ENCODE data around the gene PIK3C3.

Gene PIK3C3

DNA sequence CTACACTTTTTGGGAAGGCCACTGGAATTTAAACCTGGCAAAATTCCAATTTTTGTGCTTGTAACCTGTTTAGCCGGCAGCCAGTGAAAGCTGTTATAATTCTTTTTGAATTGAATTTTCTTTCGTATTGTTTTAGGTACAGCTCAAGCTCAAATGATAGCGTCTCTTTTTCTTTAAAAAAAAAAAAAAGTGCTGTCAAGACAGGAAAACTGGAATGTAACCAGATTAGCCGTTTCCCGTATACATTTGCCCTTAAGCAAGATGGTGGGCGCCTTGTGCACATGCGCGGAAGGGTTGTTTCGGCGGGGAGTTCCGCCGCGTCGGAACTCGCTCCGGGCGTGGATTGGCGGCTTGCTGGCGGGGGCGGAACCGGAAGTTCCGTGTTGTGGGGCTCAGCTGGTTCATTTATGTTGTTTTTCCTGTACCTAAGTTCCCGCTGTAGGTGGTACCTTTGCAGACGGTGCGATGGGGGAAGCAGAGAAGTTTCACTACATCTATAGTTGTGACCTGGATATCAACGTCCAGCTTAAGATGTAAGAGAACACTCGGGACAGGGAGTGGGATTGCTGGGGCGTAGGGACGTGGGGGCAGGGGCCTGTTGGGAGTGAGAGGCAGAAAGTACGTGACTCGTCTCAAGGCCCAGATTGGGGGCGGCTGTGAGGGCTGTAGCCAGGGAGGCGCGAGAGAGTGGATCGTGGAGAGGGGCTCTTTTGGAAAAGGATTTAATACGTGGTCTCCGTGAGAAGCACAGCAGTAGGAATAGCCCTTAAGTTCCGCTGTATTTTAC is at the start of gene PIK3C3:
TSS of gene PIK3C3 (plus strand) at position 408 of the 787 bp plus-strand sequence. CDS start at position 466, 58 bp downstream.
- DNase-seq, result peak; percentile 38 to 91

DNA sequence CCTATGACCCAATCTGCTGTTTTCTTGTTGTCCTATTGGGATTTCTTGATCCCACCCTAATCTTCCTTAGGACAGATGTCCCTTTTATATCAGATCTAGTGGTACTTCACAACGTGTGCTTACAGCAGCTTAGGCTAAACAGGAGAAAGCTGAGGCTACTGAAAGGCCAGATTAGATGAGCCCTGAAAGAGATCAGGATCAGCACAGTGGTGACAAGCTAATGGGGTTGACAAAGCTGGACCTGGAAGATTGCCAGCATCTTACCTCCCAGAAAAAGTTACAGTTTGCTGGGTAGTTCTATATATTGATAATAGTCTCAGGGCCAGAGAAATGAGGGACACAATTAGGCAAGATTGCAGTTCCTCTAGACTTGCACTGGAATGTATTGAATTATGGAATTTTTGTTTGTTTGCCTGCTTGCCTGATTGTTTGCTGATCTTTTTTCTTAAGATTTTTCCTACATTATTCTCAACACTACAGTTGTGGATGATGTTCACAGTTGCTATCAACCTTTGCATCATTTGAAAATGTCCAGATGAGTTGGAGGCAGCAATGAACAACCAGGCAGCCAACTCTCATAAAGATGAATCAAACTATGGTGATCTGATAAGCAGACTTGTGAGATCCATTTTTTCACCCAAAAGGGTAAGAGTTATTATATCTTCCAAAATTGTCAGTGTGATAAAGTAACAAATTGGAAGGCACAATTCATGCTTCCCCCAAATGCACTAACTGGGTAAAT is 49.1 kb upstream of the PIK3C3 start:
- DNase-seq, result no peak

DNA sequence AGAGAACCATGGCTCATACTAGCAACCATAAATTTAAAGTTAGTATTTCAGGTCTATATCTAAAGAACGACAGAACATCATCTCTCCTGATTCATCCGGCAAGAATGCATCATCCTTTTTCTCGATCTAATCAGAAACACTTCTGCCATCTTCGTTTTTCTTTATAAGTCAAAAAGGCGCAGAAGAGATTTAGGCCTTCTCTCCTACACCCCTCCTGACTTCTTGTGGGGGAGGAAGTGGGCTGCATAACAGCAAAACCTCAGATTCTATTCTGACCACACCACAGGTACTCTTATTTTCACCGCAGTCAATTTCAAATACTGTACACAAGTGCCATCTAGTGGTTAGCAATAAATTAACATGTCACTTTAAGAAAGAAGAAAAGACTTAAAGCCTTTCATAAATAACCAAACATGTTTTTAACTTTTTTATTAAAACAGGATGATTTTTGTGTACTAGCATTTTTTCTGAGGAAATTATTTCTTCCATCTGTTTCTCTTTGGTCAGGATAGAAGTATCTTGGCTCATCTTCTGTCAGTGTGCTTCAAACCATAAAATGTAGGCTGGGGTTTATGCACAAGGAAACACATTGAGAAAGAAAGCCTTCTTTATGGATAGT is 48.4 kb upstream of the PIK3C3 start:
- no peak for DNase-seq

DNA sequence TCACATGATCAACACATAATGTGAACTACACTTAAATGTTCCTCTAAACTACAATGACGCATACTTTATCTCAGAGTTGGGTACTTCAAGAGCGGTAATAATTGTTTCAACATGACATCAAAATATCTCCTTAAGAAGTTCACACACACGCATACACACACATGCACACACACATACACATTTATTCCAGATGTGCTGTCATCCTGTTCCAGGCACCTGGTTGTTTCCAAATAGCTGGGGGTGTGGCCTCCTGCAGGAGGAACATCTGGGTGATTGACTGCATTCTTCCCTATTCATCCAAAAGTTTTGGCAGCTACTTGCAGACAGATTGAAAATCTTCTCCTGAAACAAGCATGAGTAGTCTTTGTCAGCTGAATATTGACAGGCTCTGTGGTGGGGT is 37.9 kb upstream of the PIK3C3 start:
- no peak for DNase-seq

DNA sequence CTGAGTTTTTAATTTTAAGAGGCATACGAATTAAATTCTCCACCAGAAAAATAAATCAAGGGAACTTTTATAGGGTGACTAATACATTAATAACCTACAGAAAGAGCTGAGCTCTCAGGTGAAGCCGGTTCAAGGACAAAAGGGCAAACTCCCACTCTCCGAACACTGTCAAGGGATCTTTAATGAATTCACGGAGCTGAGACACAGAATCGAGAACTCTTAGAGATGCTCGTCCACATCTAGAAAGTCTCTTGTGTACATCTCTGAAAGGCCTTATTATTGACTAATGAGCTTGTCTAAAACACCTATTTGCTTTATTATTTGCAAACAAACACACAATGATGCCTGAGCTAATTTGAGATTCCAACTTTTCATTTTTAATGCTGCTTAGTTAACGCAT is 33.3 kb upstream of the PIK3C3 start:
- no peak for DNase-seq

DNA sequence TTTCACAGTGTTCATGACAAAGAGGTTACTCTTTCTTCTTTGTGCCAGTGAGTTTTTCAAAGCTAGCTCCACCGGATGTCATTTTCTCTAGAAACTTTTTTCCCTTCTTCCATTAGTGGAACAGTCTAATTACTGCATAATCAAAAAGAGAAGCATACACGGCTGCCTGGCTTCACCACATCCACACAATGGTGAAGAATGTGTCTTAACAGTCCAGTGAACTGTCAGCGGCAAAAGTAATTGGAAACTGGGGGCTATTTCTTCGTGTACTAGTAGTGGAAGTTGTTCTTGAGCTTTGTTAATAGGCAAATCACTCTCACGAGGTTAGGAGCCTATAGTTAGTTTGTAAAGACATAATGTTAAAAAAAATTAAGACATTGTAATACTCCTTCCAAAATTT is 32.9 kb upstream of the PIK3C3 start:
- DNase-seq, result no peak

DNA sequence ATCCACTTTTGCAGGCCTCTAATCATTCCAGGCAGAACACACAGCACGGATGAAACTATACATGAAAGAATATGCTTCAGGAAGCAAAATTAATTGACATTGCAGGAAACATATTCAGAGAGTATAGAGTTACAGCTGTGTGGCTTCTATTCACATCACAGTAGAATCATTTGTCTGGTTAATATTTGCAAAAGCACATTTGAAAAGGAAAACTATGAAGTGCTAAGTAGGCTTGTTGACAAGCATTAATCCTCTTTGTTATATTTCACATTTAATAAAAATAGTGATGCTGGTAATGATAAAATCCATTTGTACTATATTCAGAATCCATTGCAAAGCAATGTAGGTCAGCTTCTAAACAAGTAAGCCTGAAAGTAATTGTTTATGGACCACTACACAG is 32.2 kb upstream of the PIK3C3 start:
- no peak for DNase-seq

DNA sequence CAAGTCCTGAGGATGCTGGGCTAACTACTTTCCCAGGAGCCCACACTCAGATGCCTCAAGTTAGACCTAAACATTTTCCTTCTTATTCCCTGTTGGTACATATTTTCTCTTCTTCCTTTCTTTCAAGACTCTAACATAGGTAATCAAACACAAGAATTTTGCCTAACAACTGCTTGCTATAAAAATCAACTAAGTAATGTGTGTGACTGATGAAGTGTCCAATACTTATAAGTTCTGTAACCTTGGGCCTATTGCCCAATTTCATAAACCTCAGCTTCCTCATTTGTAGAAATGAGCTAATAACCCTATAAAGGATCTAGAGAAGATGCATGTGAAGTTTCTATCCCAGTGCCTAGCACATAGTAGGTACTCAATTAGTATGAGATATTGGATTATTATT is 31.6 kb upstream of the PIK3C3 start:
- DNase-seq, result no peak

DNA sequence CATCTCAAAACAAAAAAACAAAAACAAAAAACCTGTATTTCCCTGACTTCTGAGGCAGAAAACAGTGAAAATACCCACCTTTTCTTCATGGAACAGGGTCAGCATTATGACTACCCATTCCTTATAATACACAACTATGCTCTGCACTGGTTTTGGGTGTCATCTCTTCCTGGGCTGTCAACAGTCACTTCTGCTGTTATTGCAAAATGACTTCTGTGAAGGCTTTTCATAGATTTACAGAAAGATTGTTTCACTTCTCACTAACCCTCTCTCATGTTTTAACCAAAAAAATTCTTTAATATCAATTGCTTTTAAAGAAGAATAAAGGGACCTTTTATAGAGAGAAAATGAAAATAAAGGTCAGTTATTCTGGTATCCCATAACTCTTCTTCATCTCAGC is 26.5 kb upstream of the PIK3C3 start:
- DNase-seq, result no peak

DNA sequence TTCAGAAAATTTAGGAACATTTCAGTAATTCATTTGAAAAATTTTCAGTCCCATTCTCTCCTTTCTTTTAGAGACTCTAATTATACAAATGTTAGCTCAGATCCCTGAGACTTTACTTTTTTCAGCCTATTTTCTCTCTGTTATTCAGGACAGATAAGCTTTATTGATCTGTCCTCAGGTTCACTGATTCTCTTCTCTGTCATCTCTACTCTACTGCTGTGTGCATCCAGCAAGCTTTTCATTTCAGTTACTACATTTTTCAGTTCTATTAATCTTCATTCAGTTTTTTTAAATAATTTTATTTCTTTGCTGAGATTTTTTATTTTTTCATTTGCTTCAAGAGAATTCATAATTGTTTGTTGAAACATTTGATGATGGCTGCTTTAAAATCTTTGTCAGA is 22.1 kb upstream of the PIK3C3 start:
- no peak for DNase-seq

DNA sequence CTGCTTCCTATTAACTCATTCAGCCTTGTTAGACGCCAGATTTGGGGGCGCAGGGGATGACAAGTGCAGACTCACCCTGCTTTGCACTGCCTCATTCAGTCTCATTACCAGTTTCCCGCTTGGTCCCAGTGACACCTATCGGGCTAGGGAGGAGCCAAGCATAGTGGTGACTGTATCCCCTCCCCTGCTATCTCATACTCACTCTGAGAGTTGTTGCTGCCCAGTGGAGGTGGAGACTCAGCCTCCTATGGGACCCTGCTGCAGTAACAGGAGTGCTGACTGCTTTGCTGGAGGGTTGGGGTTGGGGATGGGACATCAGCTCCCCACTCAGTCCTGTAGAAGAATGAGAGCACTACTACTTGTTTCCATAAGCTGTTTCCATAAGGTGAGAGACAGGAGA is 21.3 kb upstream of the PIK3C3 start:
- no peak for DNase-seq

DNA sequence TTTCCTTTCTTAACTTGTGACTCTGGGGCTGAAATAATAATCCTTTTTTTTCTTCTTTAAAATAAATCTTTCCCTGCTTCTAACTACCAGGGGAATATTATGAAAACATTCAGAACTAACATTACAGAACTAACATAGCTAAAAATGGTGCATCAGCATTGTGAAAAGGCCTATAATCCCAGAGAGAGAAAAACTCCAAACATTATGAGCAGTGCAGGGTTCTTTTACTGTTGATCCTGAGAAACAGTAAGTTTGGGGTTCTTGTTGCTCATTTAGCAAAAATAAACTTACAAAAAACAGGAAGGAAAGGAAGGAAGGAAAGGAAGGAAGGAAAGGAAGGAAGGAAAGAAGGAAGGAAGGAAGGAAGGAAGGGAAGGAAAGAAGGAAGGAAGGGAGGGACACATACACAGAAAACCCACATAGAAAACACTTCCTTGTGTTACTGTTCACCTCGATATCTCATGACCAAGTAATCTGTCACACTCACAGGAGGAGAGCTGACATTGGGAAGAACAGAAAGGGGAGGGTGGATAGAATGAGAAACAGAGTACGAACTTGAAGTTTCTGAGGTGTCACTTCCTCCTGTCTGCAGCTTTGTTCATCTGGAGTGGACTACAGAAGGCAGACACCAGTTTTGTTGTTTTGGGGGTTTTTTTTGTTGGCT is 18.4 kb upstream of the PIK3C3 start:
- DNase-seq, result no peak

DNA sequence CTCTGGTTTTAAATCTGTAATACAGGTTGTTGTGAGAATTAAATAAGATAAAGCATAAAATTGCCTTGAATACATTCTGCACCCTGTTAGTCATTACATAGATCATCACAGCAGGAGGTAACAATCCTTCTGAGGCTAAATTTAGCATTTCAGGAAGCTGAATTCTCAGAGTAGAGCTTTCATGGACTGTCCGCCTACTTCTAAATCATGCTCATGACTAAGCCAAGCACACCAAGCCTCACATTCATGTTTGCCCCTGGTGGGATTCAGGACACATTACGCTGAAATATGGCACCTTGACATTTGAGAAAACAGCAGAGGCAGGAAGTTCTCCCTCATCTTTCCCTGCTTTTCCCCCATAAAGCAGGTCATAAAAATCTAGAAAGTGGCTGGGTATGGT is 16.6 kb upstream of the PIK3C3 start:
- no peak for DNase-seq

DNA sequence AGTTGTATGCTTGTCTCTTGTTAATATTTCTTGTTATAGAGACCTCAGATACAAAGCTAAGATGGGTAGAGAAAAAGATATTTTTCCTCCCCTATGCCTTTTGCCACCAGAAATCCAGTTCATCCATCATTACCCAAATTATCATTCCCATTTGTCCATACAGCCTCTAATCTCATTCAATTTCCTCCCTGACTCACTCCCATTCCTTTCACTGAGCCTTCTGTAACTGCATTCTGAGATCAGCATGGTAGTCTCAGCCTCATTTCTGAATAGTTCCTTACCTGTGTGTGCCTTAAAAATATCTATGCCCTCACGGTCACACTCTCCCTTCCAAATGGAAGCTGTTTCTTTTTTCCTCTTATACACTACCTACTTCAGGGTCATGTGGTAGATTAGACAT is 15.7 kb upstream of the PIK3C3 start:
- DNase-seq, result no peak

DNA sequence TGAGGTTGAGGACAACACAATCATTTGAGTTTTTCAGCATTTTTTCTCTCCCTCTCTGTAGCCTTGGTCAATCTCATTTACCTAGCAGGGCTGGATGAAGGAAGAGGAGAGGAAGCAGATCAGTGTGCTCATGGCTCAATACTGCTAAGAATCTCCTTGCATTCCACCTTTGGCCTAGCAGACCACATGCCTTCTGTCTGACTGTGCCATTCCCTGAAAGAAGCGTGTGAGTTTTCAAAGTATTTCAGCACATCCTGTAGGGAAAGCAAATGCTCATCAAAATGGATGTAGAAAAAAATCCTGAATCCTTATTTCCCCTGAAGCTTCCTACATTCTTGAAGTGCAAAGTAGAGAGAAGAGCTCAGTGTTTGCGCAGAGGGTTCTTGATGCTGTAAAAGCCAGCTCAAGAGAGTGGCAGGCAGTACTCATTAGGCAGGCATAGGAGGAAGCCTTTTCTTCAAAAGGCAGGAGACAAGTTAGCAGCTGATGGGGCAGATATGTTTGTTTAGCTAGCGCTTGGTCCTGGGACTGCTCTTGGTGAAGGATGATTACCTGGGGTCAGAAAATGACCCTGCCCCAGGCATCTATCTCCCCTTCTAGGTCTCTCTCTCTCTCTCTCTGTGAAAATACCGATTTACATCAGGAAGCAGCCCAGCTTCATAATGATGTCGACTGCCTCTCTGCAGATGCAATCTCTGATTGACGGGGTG is 14.4 kb upstream of the PIK3C3 start:
- no peak for DNase-seq

DNA sequence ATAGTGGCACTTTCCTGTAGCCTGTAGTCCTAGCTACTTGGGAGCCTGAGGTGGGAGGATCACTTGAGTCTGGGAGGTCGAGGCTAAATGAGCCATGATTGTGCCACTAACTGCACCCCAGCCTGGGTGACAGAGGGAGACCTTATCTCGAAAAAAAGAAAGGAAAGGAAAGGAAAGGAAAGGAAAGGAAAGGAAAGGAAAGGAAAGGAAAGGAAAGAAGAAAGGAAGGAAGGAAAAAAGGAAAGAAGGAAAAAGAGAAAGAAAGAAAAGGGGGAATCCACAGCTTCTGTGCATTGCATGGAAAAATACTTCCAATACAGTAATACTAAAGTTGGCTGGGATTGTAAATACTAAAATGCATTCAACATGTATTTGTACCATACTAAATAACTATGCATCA is 12.8 kb upstream of the PIK3C3 start:
- DNase-seq, result no peak

DNA sequence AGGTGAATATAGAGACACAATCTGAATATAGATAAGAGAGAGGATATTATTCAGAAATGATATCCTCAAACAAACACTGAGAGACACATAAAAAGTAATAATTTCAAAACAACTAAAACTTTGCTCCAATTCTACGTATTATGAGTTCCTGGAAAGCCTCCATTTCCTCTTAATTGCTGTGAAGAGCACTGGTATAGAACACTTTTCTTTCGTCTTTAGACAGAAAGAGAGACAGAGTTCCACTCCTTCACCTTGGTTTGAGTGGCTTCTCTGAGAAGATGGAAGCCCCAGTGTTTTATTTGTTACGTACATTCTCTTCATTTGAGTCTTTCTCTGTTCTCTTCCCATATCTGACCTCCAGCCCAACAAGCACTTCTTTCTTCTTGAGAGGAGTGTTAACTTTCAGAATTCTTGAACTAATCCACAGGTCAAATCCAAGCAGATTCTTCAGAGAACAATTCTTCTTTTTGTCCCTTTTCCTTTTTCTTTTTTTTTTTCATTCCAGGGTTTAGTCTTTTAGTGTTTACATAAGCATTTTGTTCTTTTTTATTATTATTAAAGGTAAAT is 6.4 kb upstream of the PIK3C3 start:
- no peak for DNase-seq

DNA sequence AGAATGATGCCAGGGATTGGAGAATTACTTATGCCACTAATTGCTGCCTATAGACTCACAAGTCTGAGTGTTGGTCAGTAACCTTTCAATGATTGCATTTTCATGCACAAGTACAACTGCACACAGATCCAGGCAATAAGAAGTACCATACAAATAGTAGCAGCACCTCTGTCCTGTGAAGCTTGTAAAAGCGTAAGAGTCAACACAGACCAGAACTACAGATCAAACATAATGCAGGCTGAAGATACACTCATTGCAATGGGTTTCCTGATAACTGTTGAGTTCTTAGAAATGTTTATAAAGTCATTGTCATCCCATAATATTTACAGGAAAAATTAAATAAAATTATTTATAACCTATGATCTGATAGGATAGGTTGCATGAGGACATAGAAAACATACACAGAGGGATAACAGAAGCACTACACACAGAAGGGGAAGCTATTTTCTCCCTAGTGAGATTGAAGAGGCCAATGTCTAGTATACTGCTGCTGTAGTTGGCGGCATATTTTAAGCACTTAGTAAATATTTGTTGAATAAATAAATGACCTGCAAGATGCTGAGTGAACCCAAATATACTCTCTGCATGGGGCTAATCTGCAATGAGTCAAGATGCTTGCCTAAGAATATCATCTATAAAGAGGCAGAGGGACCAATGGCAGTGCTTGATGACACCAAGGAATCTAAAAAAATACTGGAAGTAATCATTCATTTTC is 5.7 kb upstream of the PIK3C3 start:
- no peak for DNase-seq

DNA sequence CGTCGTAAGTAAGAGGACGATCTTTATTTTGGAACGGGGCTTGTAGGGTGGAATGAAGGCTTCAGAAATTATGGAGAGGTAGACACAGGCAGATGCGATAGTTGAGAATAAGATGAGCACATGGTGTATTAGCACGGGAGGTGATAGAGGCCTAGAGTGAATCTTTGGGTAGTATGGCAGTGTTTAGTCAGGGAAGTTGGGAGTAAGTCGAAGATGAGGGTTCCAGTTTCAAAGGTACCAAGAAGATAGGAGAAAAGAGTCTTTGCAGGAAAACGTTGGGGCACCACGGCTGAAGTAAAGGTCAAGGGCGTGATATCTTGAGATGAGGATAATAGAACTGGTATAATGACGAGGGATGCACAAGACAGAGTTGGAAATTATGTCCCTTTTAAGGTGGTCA is 654 bp downstream of the PIK3C3 start:
- no peak for DNase-seq

DNA sequence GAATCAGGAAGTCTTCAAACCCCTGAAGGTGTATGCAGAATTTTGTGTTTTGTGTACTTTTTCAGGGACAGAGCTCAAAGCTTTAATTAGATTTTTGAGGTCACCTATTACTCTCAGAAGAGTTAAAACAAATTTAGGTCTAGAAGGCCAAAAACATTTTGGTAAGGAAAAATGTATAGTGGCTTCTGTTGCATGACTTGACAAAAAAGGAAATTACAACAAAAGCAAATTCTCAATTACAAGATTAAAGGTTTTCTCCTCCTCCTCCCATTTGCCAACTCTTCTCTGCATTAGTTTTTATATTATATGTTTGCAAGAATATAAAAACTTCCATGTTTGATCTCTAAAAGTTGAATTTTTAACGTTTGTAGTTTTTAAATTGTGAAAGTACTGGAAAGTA is 4.0 kb downstream of the PIK3C3 start:
- no peak for DNase-seq

DNA sequence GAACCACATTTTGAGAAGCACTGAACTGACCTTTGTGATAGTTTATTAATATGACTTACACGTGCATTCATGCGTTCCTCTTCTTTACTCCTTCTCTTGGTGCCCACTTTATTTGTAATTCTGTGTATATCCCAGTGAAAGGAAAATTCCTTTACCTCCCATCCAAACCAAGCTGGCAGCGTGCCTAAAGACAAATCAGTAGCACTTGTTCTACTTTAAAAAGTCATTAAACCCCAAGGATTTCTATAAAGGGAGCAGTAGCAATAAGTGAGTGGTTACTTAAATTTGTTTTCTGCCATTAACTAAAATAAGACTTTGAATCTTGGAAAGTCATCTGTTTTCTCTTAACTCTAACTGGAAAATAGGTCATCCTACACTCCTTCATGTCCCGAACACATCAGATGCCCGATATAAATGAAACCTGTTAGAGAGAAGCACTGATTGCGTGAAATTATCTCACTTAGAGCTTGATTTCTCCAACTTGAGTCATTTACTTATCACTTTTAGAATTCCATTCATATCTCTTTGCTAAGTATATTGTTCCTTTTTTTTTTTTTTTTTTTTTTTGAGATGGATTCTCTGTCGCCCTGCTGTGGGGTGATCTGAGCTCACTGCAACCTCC is 10.7 kb downstream of the PIK3C3 start:
- no peak for DNase-seq
